Thyroid gland (tissue), 4 donors: ENCODE results near the gene FAM171A1.

ENCODE experiments used
- CTCF ChIP-seq, 6 experiments: fragments of 200-600 bp in 3 of 6; fragments of 450-650 bp in 3 of 6; sonication (generic) in 3 of 6; IDR thresholded peaks; one replicate each; pipeline ENCODE4 v1.5.1; 2016 to 2019; ENCODE audit warnings: antibody characterized with exemption in 6 of 6, mild to moderate bottlenecking in 2 of 6, inconsistent platforms in 1 of 6, moderate library complexity in 1 of 6
- POLR2A ChIP-seq, 2 donors: fragments of 450-650 bp; IDR thresholded peaks; one replicate each; pipeline ENCODE4 v1.6.1; 2017; ENCODE audit warnings: antibody characterized with exemption in 2 of 2, mild to moderate bottlenecking in 2 of 2, moderate library complexity in 1 of 2

- TF ChIP-seq CTCF (IDR thresholded peaks at IDR 0.05) (no peak), POLR2A (IDR thresholded peaks at IDR 0.05) (no peak)
Measured at GRCh38 chr10:15227611-15228372, 143.3 kb downstream of the FAM171A1 start.
